Panc1 (cell line): ENCODE data around the gene ROR1. TPM values are rescaled to one million over a fixed set of nuclear protein-coding genes. Genes with fewer than 3 reads are reported as not detected.

Source experiments
- ATAC-seq: fragments of 200-7000 bp; cut with Tn5 transposase; 2 replicates; pipeline ENCODE4 v1.9.1; 2020; ENCODE audit warnings: mild to moderate bottlenecking, moderate library complexity
- BruUV-seq: library from RNA; stranded (reverse); fragments of 400-500 nt; replicated peaks from 2 replicates; lab custom pipeline; 2021; lab: Mats Ljungman, UMichigan
- CTCF ChIA-PET: fragments of 300-600 bp; sonication (Branson Sonifier 250); formaldehyde crosslinking; loops from one replicate; lab custom pipeline; 2022; ENCODE audit warnings: antibody characterized with exemption; lab: Charles Lee
- POLR2A ChIA-PET: fragments of 300-600 bp; sonication (Branson Sonifier 250); formaldehyde crosslinking; loops from one replicate; lab custom pipeline; 2022; ENCODE audit warnings: antibody characterized with exemption; lab: Charles Lee
- DNase-seq: peaks from one replicate; pipeline ENCODE4 v3.0.0-alpha.2; 2010; ENCODE audit warnings: low read depth, low spot score
- H3K27ac ChIP-seq: 2 replicates; pipeline ENCODE4 v1.5.1; 2011; ENCODE audit warnings: mild to moderate bottlenecking, low read length, inconsistent platforms
- H3K27me3 ChIP-seq: fragments of 200-500 bp; sonication (Bioruptor generic); 2 replicates; pipeline ENCODE4 v1.6.0; 2014; ENCODE audit warnings: low read length, inconsistent platforms; ENCODE audit not compliant: control insufficient read depth, insufficient read depth
- H3K36me3 ChIP-seq: fragments of 200-500 bp; sonication (Bioruptor generic); 2 replicates; pipeline ENCODE4 v1.5.1; 2014; ENCODE audit warnings: inconsistent platforms, mild to moderate bottlenecking, low read length, moderate library complexity; ENCODE audit not compliant: control insufficient read depth, insufficient read depth
- H3K4me1 ChIP-seq: 2 replicates; pipeline ENCODE4 v1.5.1; 2011; ENCODE audit warnings: inconsistent platforms, mild to moderate bottlenecking, low read length, moderate library complexity; ENCODE audit not compliant: control insufficient read depth, insufficient read depth
- H3K4me3 ChIP-seq, 2 experiments: 2 replicates each; pipeline ENCODE4 v1.5.1; 2011 to 2012; ENCODE audit warnings: low read depth in 2 of 2, low read length in 2 of 2, mild to moderate bottlenecking in 2 of 2, inconsistent platforms in 1 of 2, moderate library complexity in 1 of 2
- H3K9me3 ChIP-seq: fragments of 200-500 bp; sonication (Bioruptor generic); 2 replicates; pipeline ENCODE4 v1.5.1; 2014; ENCODE audit warnings: low read depth, mild to moderate bottlenecking, inconsistent platforms, low read length, moderate library complexity; ENCODE audit not compliant: control insufficient read depth, insufficient read depth
- POLR2AphosphoS5 ChIP-seq: IDR thresholded peaks from 2 replicates; pipeline ENCODE4 v1.6.1; 2012; ENCODE audit warnings: mild to moderate bottlenecking, low read depth, low read length, moderate library complexity
- SIN3A ChIP-seq: IDR thresholded peaks from 2 replicates; pipeline ENCODE4 v1.6.1; 2012; ENCODE audit warnings: low read depth, mild to moderate bottlenecking, low read length, moderate library complexity, borderline replicate concordance; ENCODE audit not compliant: insufficient read depth
- TCF7L2 ChIP-seq: IDR thresholded peaks from 2 replicates; pipeline ENCODE4 v1.6.1; 2011; ENCODE audit warnings: mild to moderate bottlenecking, low read depth, low read length, inconsistent platforms
- in situ Hi-C: cut with HindIII; loops from 2 replicates; pipeline ENCODE4 v1.10.0; 2016; ENCODE audit warnings: low sequenced_read_pairs, low pct_unique_long_range_greater_than_20kb
- intact Hi-C: fragments of 100-400 bp; cut with micrococcal nuclease; formaldehyde crosslinking; loops from one replicate; pipeline ENCODE4 v1.10.0; 2022; ENCODE audit not compliant: unreplicated experiment
- total RNA-seq: library from RNA; stranded (reverse); gene quantifications from one replicate; pipeline ENCODE4 v1.2.1, GENCODE V29; 2021; ENCODE audit not compliant: unreplicated experiment
- TF ChIP-seq, protein P1 (sequence below), 2 experiments: IDR thresholded peaks; 2 replicates each; pipeline ENCODE4 v1.6.1; 2011 to 2012; ENCODE audit warnings: low read depth in 2 of 2, control low read depth in 1 of 2, low read length in 1 of 2, mild to moderate bottlenecking in 1 of 2, moderate library complexity in 1 of 2; ENCODE audit not compliant: insufficient read depth in 1 of 2
- TF ChIP-seq, protein P2 (sequence below): fragments of 450-650 bp; IDR thresholded peaks from 2 replicates; pipeline ENCODE4 v1.5.1; 2017; ENCODE audit warnings: mild to moderate bottlenecking

ROR1 gene
- total RNA-seq, 1 experiment from 2014 or later, result 19.3 TPM

DNA sequence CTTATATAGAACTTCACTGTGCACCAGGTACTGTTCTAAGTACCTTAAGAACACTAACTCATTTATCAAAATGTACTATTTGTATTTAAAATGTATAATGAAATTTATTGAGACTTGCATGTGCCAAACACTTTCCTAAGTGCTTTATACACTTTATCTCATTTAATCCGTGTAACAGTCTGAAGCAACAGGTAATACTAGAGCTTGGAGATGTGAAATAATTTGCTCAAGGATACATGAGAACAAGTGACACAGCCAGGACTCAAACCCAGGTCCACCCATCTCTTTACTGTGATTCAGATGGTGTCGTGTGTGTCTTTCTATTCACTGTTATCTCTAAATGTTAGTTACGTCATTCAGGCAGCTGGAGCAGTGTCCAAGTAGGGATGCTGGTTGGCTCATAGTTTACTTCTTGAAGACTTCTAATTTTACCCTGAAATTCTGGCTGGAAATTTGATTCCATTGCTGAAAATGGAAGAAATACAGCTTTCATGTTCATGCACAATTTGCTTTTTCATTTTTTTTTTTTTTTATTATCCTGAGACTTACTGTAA lies 259.9 kb downstream of the ROR1 start:
- H3K4me1 ChIP-seq, result no peaks in the 10 kb centered on the region
- BruUV-seq, result no TSS peak
- no peak for ATAC-seq
- POLR2A ChIA-PET, result interaction anchor here (0.6 kb wide), 1 partner anchor 330 kb away, joined by 3 read pairs; no protein-coding TSS in a partner anchor
- CTCF ChIA-PET, result no interaction called here
- TF ChIP-seq POLR2AphosphoS5, result no peak
- TF ChIP-seq, protein P1, sequence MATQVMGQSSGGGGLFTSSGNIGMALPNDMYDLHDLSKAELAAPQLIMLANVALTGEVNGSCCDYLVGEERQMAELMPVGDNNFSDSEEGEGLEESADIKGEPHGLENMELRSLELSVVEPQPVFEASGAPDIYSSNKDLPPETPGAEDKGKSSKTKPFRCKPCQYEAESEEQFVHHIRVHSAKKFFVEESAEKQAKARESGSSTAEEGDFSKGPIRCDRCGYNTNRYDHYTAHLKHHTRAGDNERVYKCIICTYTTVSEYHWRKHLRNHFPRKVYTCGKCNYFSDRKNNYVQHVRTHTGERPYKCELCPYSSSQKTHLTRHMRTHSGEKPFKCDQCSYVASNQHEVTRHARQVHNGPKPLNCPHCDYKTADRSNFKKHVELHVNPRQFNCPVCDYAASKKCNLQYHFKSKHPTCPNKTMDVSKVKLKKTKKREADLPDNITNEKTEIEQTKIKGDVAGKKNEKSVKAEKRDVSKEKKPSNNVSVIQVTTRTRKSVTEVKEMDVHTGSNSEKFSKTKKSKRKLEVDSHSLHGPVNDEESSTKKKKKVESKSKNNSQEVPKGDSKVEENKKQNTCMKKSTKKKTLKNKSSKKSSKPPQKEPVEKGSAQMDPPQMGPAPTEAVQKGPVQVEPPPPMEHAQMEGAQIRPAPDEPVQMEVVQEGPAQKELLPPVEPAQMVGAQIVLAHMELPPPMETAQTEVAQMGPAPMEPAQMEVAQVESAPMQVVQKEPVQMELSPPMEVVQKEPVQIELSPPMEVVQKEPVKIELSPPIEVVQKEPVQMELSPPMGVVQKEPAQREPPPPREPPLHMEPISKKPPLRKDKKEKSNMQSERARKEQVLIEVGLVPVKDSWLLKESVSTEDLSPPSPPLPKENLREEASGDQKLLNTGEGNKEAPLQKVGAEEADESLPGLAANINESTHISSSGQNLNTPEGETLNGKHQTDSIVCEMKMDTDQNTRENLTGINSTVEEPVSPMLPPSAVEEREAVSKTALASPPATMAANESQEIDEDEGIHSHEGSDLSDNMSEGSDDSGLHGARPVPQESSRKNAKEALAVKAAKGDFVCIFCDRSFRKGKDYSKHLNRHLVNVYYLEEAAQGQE (IDR thresholded peaks at IDR 0.05; ENCODE audit: insufficient read depth in 1 of 2, low read depth in 2 of 2, low read length in 1 of 2), result no peak
- TF ChIP-seq, protein P2, sequence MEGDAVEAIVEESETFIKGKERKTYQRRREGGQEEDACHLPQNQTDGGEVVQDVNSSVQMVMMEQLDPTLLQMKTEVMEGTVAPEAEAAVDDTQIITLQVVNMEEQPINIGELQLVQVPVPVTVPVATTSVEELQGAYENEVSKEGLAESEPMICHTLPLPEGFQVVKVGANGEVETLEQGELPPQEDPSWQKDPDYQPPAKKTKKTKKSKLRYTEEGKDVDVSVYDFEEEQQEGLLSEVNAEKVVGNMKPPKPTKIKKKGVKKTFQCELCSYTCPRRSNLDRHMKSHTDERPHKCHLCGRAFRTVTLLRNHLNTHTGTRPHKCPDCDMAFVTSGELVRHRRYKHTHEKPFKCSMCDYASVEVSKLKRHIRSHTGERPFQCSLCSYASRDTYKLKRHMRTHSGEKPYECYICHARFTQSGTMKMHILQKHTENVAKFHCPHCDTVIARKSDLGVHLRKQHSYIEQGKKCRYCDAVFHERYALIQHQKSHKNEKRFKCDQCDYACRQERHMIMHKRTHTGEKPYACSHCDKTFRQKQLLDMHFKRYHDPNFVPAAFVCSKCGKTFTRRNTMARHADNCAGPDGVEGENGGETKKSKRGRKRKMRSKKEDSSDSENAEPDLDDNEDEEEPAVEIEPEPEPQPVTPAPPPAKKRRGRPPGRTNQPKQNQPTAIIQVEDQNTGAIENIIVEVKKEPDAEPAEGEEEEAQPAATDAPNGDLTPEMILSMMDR, result no peak
- H3K27me3 ChIP-seq, result no peaks in the 10 kb centered on the region
- in situ Hi-C loops, result no loop called here
- DNase-seq, result no peak
- intact Hi-C loops, result no loop called here
- no peak overlapping the region for H3K27ac ChIP-seq
- H3K4me3 ChIP-seq, result no peak overlapping the region
- H3K9me3 ChIP-seq, result no peaks in the 10 kb centered on the region
- H3K36me3 ChIP-seq, result no peaks in the 10 kb centered on the region

DNA sequence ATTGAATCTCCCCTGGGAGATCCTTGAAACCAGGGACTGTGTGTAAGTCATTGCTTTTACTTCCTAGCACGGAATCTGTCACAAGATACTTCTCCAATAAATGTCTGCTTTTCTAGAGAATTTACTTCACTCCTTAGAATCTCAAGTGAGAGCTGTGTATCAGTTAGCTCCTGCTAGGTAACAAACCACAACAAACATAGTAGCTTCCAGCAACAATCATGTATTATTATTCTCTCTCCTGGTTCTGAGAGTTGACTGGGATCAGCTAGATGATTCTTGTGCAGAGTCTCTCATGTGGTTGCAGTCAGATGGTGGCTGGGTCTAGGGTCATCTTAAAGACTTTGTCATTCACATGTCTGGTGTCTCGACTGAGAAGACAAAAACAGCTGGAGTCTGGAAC lies 262.7 kb downstream of the ROR1 start:
- Histone ChIP-seq H3K27me3 (no peaks in the 10 kb centered on the region), H3K4me3 (no peak overlapping the region), H3K9me3 (no peaks in the 10 kb centered on the region), H3K4me1 (peaks cover 10% of the 10 kb centered on the region), H3K27ac (no peak overlapping the region), H3K36me3 (no peaks in the 10 kb centered on the region)
- no peak for DNase-seq
- no peak for TF ChIP-seq POLR2AphosphoS5
- TF ChIP-seq, protein P2, result no peak
- TF ChIP-seq SIN3A, result no peak
- TF ChIP-seq, protein P1 (IDR thresholded peaks at IDR 0.05; ENCODE audit: insufficient read depth in 1 of 2, low read depth in 2 of 2, low read length in 1 of 2), result no peak
- no peak for TF ChIP-seq TCF7L2
- intact Hi-C loops (no loop called here), in situ Hi-C loops (no loop called here)
- BruUV-seq, result no TSS peak
- no peak for ATAC-seq
- CTCF ChIA-PET, result interaction anchor here (0.6 kb wide), 1 partner anchor 345 kb away, joined by 3 read pairs; no protein-coding TSS in a partner anchor
- POLR2A ChIA-PET, result no interaction called here
